CD4-positive, alpha-beta T cell treated with Interleukin-10 for 1 hour (primary cell): ENCODE results near the gene BNC2.

Source experiments
- DNase-seq: peaks from one replicate; pipeline ENCODE4 v3.0.0-alpha.2; 2020

Gene BNC2

GRCh38 chr9:16869131-16869881 is 1.2 kb downstream of the BNC2 start:
- DNase-seq, result no peak

DNA sequence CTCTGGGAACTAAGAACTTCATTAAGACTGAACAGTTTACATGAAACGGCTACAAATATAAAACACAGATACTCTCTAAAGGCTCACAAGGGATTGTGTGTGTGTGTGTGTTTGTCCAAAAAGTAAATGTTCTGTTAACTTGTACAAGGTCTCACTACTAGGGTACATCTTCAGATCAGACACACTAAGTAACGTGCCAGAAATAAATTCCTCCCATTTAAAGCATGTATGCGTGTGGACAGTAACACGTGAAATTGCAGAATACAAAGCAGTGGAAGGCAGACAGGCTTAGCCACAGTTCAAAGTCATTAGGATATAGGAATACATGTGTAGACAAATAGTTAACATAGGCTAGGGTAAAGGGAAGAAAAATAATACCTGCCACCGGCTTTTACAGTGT is 1.8 kb downstream of the BNC2 start:
- no peak for DNase-seq

GRCh38 chr9:16867576-16868311 is 2.7 kb downstream of the BNC2 start:
- DNase-seq, result no peak

GRCh38 chr9:16866587-16866986 is 3.9 kb downstream of the BNC2 start:
- DNase-seq, result no peak

DNA sequence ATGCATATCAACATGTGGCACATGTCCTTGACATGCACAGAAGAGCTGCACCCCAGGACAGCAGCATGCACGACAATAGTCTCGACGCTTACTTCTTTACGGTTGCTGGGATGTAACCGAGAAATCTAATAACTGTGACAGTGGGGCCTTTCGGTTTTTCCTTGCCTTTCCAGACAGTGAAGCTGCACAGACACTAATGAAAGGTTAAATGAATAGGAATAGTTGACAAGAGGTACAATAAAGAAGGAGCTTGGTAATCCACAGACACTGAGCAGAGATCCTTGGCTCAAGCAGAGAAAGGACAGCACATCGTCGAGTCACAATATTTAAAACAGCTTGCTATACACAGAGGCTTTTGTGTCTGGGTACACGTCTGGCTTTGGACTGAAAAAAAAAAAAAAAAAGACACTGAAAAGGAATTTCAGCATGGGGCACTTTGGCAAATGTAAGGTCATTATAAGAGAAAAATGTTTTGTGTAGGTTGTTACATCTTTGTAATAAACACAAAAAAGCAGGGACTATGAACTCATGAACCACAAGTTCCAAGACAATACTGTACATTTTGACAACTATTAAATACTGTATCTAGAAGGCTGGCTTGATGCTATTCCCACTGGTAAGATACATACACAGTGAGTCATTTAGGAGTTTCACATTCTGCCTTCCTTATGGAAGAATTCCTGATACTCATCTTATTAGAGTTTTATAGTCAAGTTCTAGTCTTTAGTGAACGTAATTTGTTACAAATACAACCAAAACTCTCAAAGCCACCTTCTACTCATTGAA is 5.6 kb downstream of the BNC2 start:
- DNase-seq, result no peak

DNA sequence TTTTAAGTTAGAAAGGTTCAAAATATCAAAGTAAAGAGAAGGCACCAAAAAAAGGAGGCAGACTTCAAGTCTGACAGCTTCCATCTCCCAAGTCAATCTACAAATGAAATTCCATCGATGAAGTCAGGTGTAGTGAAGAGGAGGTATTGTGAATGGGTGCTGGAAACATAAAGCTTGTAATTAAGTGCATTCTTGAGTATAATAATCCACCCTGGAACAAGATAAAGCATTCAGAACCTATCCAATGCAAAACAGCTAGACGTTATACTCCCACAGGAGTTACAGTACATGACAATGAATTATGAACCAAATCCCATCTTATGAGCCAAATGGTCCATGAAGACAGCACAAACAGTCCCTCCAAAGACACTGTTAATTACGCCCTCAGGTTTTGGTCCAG is 22.3 kb downstream of the BNC2 start:
- DNase-seq, result no peak

DNA sequence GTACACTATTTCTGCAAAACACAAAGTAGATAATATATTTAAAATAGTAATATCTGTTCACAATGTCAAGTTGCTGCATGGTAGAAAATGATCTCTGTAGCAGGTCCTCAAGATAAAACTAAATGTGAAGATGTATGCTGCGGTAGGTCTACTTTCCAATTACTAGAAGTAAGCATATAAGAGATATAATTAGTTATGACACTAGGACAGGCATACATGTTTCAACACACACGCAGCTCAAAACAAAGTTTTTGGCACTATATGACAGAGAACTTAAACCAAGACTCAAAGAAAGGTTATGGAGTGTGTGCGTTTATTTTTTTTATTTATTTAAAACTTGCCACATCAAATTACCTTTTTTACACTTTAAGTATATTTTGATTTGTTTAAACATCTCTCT is 23.5 kb downstream of the BNC2 start:
- no peak for DNase-seq

DNA sequence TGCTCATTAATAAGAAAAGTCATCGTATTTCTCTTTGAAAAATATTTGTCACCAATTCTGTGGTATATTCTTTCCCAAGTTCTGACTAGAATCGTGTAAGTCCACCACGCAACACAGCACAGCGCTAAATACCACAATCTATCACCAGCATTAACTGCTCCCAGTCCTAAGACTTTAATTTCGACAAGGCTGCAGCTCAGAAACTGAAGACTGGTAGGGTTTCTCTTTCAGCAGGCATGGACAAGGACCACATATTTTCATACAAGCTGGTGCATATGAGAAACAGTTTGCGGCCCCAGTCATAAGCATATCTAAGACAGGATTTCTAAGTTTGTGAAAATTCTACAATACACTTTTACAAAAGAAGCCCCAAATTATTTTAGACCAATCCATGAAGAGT is 24.1 kb downstream of the BNC2 start:
- DNase-seq, result no peak

DNA sequence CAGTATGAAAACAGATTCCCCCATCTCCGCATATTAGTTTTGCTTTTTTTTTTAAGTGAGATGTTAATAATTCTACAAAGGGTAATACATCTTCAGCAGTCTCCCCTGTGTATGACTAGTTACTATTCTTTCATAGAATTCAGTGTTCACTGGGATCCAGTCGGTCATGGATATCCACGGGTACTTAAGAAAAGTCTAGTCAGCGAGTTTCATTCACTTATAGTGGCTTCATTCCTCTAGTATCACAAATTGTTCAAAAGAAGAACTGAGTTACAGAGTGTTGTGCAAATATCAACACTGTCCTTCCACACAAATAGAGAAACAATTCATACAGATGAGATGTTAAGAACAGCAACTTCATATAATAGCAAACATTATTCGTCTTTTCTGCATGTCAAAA is 35.7 kb downstream of the BNC2 start:
- no peak for DNase-seq

- no peak for DNase-seq
These were observed 37.1 kb downstream of the BNC2 start for GRCh38 chr9:16833296-16833835.

- DNase-seq, result no peak
These were observed 38.4 kb downstream of the BNC2 start for GRCh38 chr9:16832101-16832500.

- no peak for DNase-seq
These were observed 39.7 kb downstream of the BNC2 start for GRCh38 chr9:16830806-16831205.

DNA sequence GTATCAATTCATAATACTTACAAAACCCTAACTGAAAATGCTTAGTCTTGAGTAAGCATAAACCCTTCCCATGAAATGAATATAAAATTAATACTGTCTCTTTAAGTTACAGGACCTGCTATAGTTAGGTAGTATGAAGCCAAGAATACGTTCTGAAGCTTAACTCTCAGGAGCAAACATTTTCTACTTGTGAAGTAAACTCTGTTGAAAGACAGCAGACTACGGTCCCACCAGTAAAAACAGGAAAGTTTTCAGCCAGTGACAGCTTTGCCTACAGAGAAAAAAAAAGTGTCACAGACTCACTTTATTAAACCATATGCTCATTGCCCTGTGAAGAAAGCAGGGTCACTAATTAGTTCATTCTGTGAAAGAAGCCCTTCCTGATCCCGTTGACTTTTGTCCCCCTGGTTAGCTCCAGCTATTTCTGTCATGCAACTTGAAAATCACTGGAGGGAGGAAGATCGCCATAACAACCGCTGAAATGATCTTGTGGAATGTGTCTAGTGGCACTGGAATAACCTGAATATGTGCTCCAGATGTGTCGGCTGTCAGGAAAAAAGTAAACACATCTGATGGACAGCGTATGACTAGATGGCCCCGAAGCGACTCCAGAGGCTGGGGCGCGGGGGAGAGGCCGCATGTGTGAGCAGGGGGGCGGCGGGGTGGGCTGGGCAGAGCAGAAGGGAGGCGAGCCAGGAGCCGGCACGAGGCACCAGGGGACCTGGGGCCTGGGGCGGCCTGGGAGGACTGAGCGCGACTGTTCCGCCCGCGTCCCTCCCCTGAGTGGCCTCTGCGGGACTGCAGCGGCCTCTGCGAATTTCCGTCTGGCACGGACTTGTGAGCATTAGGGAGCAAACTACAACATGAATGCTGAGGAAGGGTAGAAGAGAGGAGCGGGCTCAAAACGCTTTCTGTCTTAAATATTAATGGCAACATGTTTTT is 41.9 kb downstream of the BNC2 start:
- DNase-seq, result no peak

- DNase-seq, result no peak
These were observed 44.4 kb downstream of the BNC2 start for GRCh38 chr9:16825971-16826625.

- no peak for DNase-seq
These were observed 45.1 kb downstream of the BNC2 start for GRCh38 chr9:16825331-16825725.

- DNase-seq, result no peak
These were observed 45.7 kb downstream of the BNC2 start for GRCh38 chr9:16824545-16825330.

DNA sequence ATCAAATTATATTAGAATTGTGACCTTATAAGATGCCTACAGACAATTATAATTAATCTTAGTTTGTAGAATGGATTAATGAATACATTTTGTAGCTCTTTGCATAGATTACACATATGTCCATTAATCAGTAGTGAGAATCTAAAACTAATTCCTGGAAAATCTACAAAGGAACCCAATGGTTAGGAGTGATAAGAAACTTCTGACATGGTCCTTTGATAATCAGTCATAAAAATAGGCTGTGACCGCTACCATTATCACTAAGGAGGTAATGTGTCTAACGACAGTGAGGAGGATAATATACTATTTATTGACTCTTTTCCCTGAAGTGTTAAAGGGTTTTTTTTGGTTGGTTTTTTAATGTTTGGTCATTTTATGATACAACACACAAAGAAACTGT is 46.6 kb downstream of the BNC2 start:
- no peak for DNase-seq

- no peak for DNase-seq
These were observed 49.1 kb downstream of the BNC2 start for GRCh38 chr9:16821344-16821743.

DNA sequence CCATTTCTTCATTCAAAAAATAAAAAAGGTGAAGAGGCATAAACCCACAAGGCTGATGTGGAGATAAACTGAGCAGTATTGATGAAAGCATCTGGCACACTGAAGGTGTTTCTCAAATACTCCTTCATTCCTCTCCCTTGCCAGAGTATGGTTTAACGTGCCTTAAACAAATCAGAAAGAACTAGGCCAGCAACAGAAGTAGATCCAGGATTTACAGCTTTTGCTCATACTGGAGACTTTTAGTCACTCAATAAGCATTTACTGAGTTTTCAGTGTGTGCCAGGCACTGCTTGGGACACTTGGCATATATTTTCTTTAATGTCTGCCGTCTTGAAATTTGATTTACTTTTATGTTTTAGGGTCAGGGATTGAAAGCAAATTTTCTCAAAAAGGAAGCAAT is 53.0 kb downstream of the BNC2 start:
- DNase-seq, result no peak

DNA sequence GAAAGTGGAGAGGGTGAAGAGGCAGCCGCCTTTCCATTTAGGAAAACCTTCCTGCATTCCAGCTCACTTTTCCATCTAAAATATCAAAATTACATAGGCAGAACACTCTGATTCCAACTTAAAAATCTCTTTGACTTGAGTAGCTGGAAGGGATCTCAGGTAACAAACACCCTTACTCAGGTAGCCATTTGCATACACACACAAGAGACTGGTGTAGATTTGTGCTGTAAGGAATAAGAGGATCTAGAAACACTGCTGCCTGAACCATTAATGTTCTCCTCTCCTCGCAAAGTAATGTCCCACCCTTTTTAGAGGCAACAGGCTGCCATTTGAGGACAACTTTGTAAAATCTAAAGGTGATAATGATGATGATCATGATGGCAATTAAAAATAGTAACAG is 53.5 kb downstream of the BNC2 start:
- no peak for DNase-seq

DNA sequence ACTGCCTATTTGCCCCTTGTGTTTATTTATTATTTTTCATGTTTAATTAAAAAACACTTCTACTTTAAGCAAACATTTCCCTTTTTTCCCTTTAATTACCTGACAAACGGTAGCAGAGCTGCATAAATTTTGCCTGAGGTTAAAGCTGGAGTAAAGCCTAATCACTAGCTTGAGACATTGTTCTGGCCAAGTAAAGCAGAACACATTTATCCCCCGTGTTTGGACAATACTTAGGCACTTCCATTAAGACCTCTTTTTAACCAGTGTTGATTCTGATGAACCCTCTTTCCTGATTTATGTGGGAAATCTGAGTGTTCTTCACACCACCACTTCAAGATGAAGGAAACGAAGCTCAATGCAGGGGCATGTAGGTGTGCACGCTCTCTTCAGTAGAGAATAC is 54.5 kb downstream of the BNC2 start:
- DNase-seq, result no peak
